AG04449 (cell line): ENCODE data around the gene TRIM45.

Source experiments
- CTCF ChIA-PET: fragments of 350-600 bp; formaldehyde crosslinking; extraction: SDS; loops from one replicate; lab custom pipeline; 2021; ENCODE audit warnings: antibody characterized with exemption; lab: Yijun Ruan, JAX
- POLR2A ChIA-PET: fragments of 400-600, 350-600 bp; formaldehyde crosslinking; extraction: SDS; loops from one replicate; lab custom pipeline; 2020; ENCODE audit warnings: antibody characterized with exemption, inconsistent platforms; lab: Yijun Ruan, JAX
- DNase-seq: peaks from one replicate; pipeline ENCODE4 v3.0.0-alpha.2; 2010; ENCODE audit warnings: low read depth, low spot score
- H3K4me3 ChIP-seq: 2 replicates; pipeline ENCODE4 v1.5.1; 2011; ENCODE audit warnings: low read depth, mild to moderate bottlenecking, control low read depth, low read length
- CTCF ChIP-seq: IDR thresholded peaks from one replicate; pipeline ENCODE4 v1.5.1; 2011; ENCODE audit warnings: mild to moderate bottlenecking, moderate library complexity, low read length, control low read depth, inconsistent platforms; ENCODE audit not compliant: insufficient read depth; ENCODE audit errors: missing control alignments

The TRIM45 gene

GRCh38 chr1:117117697-117118096 lies 3.9 kb downstream of the TRIM45 start:
- H3K4me3 ChIP-seq = no peak overlapping the region
- no peak for TF ChIP-seq CTCF
- ChIA-PET CTCF (interaction anchor here (3.5 to 13.2 kb wide), 2 partner anchors 11 to 48 kb away, joined by 29 to 592 read pairs; no protein-coding TSS in a partner anchor), POLR2A (no interaction called here)
- DNase-seq = no peak

GRCh38 chr1:117116784-117117130 lies 4.8 kb downstream of the TRIM45 start:
- POLR2A ChIA-PET = no interaction called here
- CTCF ChIA-PET = interaction anchor here (2.2 kb wide), 1 partner anchor 168 kb away, joined by 13 read pairs; no protein-coding TSS in a partner anchor
- no peak for TF ChIP-seq CTCF
- no peak overlapping the region for H3K4me3 ChIP-seq
- no peak for DNase-seq

- no peak for TF ChIP-seq CTCF
- DNase-seq = no peak
- ChIA-PET POLR2A (no interaction called here), CTCF (interaction anchor here (1.2 to 2.2 kb wide), 5 partner anchors 11 to 168 kb away, joined by 3 to 14 read pairs (median 9); no protein-coding TSS in a partner anchor)
- H3K4me3 ChIP-seq = no peak overlapping the region
Observed at GRCh38 chr1:117116090-117116783, 5.3 kb downstream of the TRIM45 start.

- no peak overlapping the region for H3K4me3 ChIP-seq
- TF ChIP-seq CTCF = no peak
- DNase-seq = no peak
- ChIA-PET POLR2A (no interaction called here), CTCF (interaction anchor here (1.2 to 1.9 kb wide), 4 partner anchors 12 to 48 kb away, joined by 3 to 14 read pairs (median 7); no protein-coding TSS in a partner anchor)
Observed at GRCh38 chr1:117114877-117115276, 6.7 kb downstream of the TRIM45 start.

GRCh38 chr1:117113199-117113598 lies 8.3 kb downstream of the TRIM45 start:
- CTCF ChIA-PET = interaction anchor here (1.4 to 2.2 kb wide), 2 partner anchors 9 to 15 kb away, joined by 6 to 10 read pairs; no protein-coding TSS in a partner anchor
- no peak overlapping the region for H3K4me3 ChIP-seq
- no peak for TF ChIP-seq CTCF
- no peak for DNase-seq
- POLR2A ChIA-PET = no interaction called here

GRCh38 chr1:117112047-117112717 lies 9.4 kb downstream of the TRIM45 start:
- no peak for TF ChIP-seq CTCF
- no peak overlapping the region for H3K4me3 ChIP-seq
- POLR2A ChIA-PET = no interaction called here
- CTCF ChIA-PET = interaction anchor here (1.1 to 2.5 kb wide), 4 partner anchors 10 to 19 kb away, joined by 3 to 10 read pairs (median 8); no protein-coding TSS in a partner anchor
- DNase-seq = no peak
